ENCODE measurements around the gene SORCS1. TPM values are rescaled to one million over a fixed set of nuclear protein-coding genes. Genes with fewer than 3 reads are reported as not detected.

Gene SORCS1
- total and polyA plus RNA-seq, 2 donors (not counting 1 experiment from before 2014, with no cell fraction given): under 0.01 to 0.01 TPM

- Histone ChIP-seq H3K27ac (ENCODE audit: insufficient read depth, low read length) (no peak overlapping the region), H3K27me3 (ENCODE audit: control insufficient read depth, insufficient read depth, low read length) (no peaks in the 10 kb centered on the region), H4K20me1 (ENCODE audit: control insufficient read depth, extremely low read depth, insufficient read depth, low read length) (no peaks in the 10 kb centered on the region), H3K36me3 (ENCODE audit: control insufficient read depth, insufficient read depth, low read length) (no peaks in the 10 kb centered on the region), H2AFZ (ENCODE audit: low read length) (no peak overlapping the region), H3K4me2 (ENCODE audit: extremely low read depth, insufficient read depth, low read length) (no peak overlapping the region), H3K4me3 (replicated peaks in 1 of 4; ENCODE audit: control extremely low read depth in 1 of 4, insufficient read depth in 1 of 4, low read depth in 3 of 4, low read length in 4 of 4) (no peak overlapping the region), H3K79me2 (ENCODE audit: control insufficient read depth, insufficient read depth, low read length) (no peaks in the 10 kb centered on the region), H3K4me1 (ENCODE audit: control insufficient read depth, extremely low read depth, insufficient read depth, low read length) (no peaks in the 10 kb centered on the region), H3K9ac (ENCODE audit: insufficient read depth, low read length) (no peak overlapping the region), H3K9me3 (ENCODE audit: control insufficient read depth, insufficient read depth, low read depth, low read length) (no peaks in the 10 kb centered on the region)
- TF ChIP-seq, protein P1, sequence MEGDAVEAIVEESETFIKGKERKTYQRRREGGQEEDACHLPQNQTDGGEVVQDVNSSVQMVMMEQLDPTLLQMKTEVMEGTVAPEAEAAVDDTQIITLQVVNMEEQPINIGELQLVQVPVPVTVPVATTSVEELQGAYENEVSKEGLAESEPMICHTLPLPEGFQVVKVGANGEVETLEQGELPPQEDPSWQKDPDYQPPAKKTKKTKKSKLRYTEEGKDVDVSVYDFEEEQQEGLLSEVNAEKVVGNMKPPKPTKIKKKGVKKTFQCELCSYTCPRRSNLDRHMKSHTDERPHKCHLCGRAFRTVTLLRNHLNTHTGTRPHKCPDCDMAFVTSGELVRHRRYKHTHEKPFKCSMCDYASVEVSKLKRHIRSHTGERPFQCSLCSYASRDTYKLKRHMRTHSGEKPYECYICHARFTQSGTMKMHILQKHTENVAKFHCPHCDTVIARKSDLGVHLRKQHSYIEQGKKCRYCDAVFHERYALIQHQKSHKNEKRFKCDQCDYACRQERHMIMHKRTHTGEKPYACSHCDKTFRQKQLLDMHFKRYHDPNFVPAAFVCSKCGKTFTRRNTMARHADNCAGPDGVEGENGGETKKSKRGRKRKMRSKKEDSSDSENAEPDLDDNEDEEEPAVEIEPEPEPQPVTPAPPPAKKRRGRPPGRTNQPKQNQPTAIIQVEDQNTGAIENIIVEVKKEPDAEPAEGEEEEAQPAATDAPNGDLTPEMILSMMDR (conservative IDR thresholded peaks at IDR 0.05 in 1 of 2, IDR thresholded peaks at IDR 0.05 in 1 of 2; ENCODE audit: low read depth in 1 of 2, low read length in 2 of 2): no peak
- no peak for TF ChIP-seq EZH2 (IDR thresholded peaks at IDR 0.05; ENCODE audit: low read length, missing control alignments)
- DNase-seq (ENCODE audit: low read depth in 2 of 2): no peak
Observed at GRCh38 chr10:106636766-106637491, 527.6 kb downstream of the SORCS1 start.

DNA sequence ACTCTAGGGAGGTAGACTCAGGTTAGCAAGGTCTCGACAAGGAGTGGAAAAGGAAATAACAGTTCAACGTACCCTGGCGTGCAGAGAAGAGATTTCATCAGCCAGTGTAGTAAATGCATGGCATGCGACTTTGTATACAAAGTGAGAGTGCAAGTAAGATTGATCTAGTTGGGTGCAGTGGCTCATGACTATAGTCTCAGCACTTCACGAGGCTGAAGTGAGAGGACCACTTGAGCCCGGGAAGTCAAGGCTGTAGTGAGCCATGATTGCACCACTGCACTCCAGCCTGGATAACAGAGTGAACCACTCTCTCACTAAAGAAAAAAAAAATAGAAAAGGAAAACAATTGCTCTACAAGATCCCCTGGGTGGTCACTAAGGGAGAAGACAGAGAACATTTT lies 528.6 kb downstream of the SORCS1 start:
- Histone ChIP-seq H3K79me2 (ENCODE audit: control insufficient read depth, insufficient read depth, low read length) (no peaks in the 10 kb centered on the region), H3K9ac (ENCODE audit: insufficient read depth, low read length) (no peak overlapping the region), H3K4me2 (ENCODE audit: extremely low read depth, insufficient read depth, low read length) (no peak overlapping the region), H3K27me3 (ENCODE audit: control insufficient read depth, insufficient read depth, low read length) (no peaks in the 10 kb centered on the region), H3K27ac (ENCODE audit: insufficient read depth, low read length) (no peak overlapping the region), H3K36me3 (ENCODE audit: control insufficient read depth, insufficient read depth, low read length) (no peaks in the 10 kb centered on the region), H3K4me3 (replicated peaks in 1 of 4; ENCODE audit: control extremely low read depth in 1 of 4, insufficient read depth in 1 of 4, low read depth in 3 of 4, low read length in 4 of 4) (no peak overlapping the region), H3K9me3 (ENCODE audit: control insufficient read depth, insufficient read depth, low read depth, low read length) (no peaks in the 10 kb centered on the region), H4K20me1 (ENCODE audit: control insufficient read depth, extremely low read depth, insufficient read depth, low read length) (no peaks in the 10 kb centered on the region), H2AFZ (ENCODE audit: low read length) (no peak overlapping the region), H3K4me1 (ENCODE audit: control insufficient read depth, extremely low read depth, insufficient read depth, low read length) (no peaks in the 10 kb centered on the region)
- TF ChIP-seq, protein P1 (conservative IDR thresholded peaks at IDR 0.05 in 1 of 2, IDR thresholded peaks at IDR 0.05 in 1 of 2; ENCODE audit: low read depth in 1 of 2, low read length in 2 of 2): no peak
- DNase-seq (ENCODE audit: low read depth in 2 of 2): no peak

DNA sequence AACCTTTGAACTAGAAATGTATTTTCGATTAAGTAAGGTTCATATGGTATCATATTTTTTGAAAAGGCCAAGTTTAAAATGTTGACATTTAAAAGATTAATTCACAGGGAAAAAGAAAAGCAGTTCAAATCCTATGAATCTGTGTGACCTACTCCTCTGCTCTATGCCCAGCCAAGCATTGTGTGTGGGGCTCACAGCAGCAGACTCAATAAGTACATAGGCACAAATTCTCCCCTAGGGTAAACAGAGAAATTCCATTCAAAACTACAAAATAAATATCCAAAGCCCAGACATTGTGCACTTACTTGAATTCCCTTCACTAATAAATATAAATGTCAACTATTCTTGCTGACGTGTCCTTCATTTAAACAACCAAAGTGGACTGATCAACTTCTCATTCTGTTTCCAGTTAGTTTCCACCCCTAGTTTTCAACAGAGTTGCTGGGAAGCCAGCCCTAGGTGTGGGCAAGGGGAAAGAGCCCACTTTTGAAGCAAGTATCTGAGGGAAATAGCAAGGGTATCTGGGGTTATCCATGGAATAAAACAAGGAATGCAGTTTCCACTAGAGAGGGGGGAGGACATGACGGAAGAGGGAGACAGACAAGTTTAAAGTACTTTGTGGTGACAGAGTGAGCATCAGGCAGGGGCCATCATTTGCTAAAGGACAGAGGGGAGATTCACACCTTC lies 533.3 kb downstream of the SORCS1 start:
- TF ChIP-seq EZH2 (IDR thresholded peaks at IDR 0.05; ENCODE audit: low read length, missing control alignments): no peak
- TF ChIP-seq, protein P1 (conservative IDR thresholded peaks at IDR 0.05 in 1 of 2, IDR thresholded peaks at IDR 0.05 in 1 of 2; ENCODE audit: low read depth in 1 of 2, low read length in 2 of 2): no peak
- no peak overlapping the region for H3K27ac ChIP-seq (ENCODE audit: insufficient read depth, low read length)
- H3K4me3 ChIP-seq (replicated peaks in 1 of 4; ENCODE audit: control extremely low read depth in 1 of 4, insufficient read depth in 1 of 4, low read depth in 3 of 4, low read length in 4 of 4): no peak overlapping the region

More for the DNA sequence above, 533.3 kb downstream of the SORCS1 start:
- Histone ChIP-seq H3K79me2 (ENCODE audit: control insufficient read depth, insufficient read depth, low read length) (no peaks in the 10 kb centered on the region), H3K4me1 (ENCODE audit: control insufficient read depth, extremely low read depth, insufficient read depth, low read length) (no peaks in the 10 kb centered on the region), H3K9me3 (ENCODE audit: control insufficient read depth, insufficient read depth, low read depth, low read length) (no peaks in the 10 kb centered on the region), H3K4me2 (ENCODE audit: extremely low read depth, insufficient read depth, low read length) (no peak overlapping the region), H3K9ac (ENCODE audit: insufficient read depth, low read length) (no peak overlapping the region), H2AFZ (ENCODE audit: low read length) (no peak overlapping the region), H4K20me1 (ENCODE audit: control insufficient read depth, extremely low read depth, insufficient read depth, low read length) (no peaks in the 10 kb centered on the region), H3K27me3 (ENCODE audit: control insufficient read depth, insufficient read depth, low read length) (no peaks in the 10 kb centered on the region), H3K36me3 (ENCODE audit: control insufficient read depth, insufficient read depth, low read length) (no peaks in the 10 kb centered on the region)
- DNase-seq (ENCODE audit: low read depth in 2 of 2): no peak
